Measurements from ENCODE around the gene GNAI2.
A peak's percentile ranks its signal among the peaks of the same experiment; 100 is the strongest.
"Not testable (repeated sequence)": the region's sequence is repeated elsewhere in the genome, so short reads cannot be mapped to it uniquely, and the experiment has no call there.

Gene GNAI2

GRCh38 chr3:50241713-50242380 is 5.8 kb downstream of the GNAI2 start:
- no peak for DNase-seq (ENCODE audit: low spot score)

GRCh38 chr3:50242381-50242770 is 6.4 kb downstream of the GNAI2 start:
- no peak for TF ChIP-seq CTCF (IDR thresholded peaks at IDR 0.05; ENCODE audit: extremely low read depth, missing control alignments)
- DNase-seq (ENCODE audit: low spot score), result no peak

More at GRCh38 chr3:50241713-50242380, 5.8 kb downstream of the GNAI2 start:
- TF ChIP-seq CTCF (IDR thresholded peaks at IDR 0.05; ENCODE audit: extremely low read depth, missing control alignments), result no peak

DNA sequence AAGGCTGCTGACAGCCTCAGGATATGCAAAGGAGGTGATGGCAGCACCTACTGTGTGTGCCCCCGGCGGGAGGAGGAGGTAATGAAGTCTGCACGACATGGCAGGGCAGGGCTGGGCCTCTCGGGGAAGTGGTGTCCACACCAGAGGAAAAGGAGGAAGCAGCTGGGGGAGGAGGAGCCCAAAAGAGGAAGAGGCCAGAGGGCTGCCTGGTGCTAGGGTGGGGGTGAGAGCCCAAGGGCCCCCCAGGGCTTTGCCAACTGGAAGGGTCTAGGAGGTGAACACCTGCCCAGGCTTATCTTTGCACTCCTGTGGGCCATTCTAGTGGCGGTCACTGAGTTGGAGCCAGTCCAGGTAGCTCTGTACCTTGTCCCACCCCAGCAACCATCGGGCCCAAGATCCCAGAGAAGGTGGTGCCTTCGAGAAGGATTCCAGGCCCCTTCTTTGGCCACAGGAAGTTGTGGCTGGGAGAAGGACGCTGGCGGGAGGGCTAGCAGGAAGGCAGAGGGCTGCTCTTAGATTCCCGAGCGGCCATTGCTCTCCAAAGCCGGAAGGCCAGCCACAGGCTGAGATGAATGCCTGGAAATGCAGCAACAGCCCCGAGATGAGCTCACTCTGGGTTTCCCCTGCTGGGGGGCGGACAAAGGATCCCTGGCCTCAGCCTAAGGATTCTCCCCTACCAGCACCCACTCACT is 7.0 kb downstream of the GNAI2 start:
- no peak for TF ChIP-seq CTCF (IDR thresholded peaks at IDR 0.05; ENCODE audit: extremely low read depth, missing control alignments)

GRCh38 chr3:50243543-50243895 is 7.5 kb downstream of the GNAI2 start:
- no peak for TF ChIP-seq CTCF (IDR thresholded peaks at IDR 0.05; ENCODE audit: extremely low read depth, missing control alignments)
- DNase-seq (ENCODE audit: low spot score), result no peak

More for the DNA sequence above, 7.0 kb downstream of the GNAI2 start:
- no peak for DNase-seq (ENCODE audit: low spot score)

DNA sequence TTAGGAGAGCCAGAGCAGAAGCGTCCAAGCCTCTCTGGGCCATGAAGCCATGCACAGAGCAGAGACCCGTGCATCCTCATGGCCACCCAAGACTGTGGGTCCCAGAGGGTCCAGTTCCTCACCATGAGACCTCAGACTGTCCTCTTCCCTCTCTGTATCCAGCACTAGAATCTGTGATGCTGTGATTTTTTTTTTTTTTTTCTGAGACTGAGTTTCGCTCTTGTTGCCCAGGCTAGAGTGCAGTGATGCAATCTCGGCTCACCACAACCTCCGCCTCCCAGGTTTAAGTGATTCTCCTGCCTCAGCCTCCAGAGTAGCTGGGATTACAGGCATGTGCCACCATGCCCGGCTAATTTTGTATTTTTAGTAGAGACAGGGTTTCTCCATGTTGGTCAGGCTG is 8.8 kb downstream of the GNAI2 start:
- not testable (repeated sequence) for DNase-seq (ENCODE audit: low spot score)

DNA sequence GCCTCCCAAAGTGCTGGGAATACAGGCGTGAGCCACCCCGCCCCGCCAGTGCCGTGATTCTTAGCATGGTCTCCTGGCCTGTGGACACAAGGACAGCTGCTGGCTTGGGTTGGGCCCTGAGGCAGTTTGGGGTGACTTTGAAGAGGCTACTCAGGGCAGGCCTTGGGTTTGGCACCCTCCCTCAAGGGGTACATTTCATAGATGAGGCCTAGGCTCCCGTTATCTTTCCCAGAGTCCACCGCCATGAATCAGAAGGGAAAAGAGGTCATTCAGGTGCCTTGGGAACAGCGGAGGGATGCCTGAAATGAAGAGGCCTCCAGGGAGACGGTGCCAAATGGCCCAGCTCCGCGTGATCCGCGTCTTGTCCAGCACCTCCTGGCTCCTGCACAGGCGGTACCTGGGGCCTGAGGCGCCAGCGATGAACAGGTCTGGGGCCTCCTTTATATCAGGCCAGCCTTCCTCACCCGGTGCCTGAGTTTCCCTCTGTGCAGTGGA is 9.3 kb downstream of the GNAI2 start:
- TF ChIP-seq CTCF (IDR thresholded peaks at IDR 0.05; ENCODE audit: extremely low read depth, missing control alignments), result no peak
- no peak for DNase-seq (ENCODE audit: low spot score)

DNA sequence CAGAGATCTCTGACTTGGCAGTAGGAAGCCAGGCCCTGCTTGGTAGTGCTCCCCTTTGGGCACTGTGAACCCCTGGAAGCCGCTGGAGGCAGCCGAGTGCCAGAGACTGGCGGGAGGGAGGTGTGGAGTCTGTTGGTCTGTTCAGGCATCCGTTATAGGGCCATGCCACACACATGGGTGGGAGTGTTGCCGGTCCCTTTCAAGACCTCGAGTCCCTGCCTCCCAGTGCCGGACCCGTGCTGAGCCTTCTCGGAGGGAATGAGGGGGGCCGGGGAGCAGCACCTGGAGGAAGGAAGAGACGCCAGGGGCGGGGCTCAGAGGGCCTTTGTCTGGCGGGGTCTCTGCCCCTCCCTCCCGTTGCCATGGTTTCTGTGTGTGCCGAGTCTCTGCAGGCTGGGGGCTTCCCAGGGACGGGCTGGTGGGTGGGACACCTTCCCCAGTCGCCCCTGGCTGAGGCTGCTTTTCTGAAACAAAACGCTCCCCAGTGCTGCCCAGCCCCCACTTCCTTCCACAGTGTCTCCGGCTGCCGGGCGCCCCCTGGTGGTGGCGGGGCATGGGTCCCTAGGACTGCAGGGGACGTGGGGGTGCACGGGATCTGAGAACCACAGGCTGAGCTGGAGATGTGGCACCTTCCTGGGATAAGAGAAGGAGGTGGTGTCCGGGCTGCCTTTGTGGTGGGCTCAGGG is 10.0 kb downstream of the GNAI2 start:
- peak; percentile 96 for TF ChIP-seq CTCF (IDR thresholded peaks at IDR 0.05; ENCODE audit: extremely low read depth, missing control alignments)

More for the DNA sequence above, 10.0 kb downstream of the GNAI2 start:
- peak; percentile 82 for DNase-seq (ENCODE audit: low spot score)
